Inflammatory macrophage treated with lipopolysaccharide for 4 hours (primary cell): Measurements from ENCODE around the gene TCEAL5.
"Not testable (repeated sequence)": the region's sequence is repeated elsewhere in the genome, so short reads cannot be mapped to it uniquely, and the experiment has no call there.

Experiments used
- DNase-seq: peaks from one replicate; pipeline ENCODE4 v3.0.0-alpha.2; 2020

The TCEAL5 gene

GRCh38 chrX:103276581-103277002 lies at the start of gene TCEAL5:
Gene TCEAL5 (minus strand): TSS chrX:103276750. CDS start chrX:103274563, 2,187 bp downstream.
- no peak for DNase-seq

GRCh38 chrX:103311399-103311780 lies 34.8 kb upstream of the TCEAL5 start:
- DNase-seq = no peak

- peak; percentile 22 for DNase-seq
Measured at GRCh38 chrX:103310555-103311398, 34.2 kb upstream of the TCEAL5 start, which contains the start of gene BEX2. Gene BEX2 (minus strand): TSS chrX:103310990. CDS start chrX:103309976, 1,014 bp downstream.

GRCh38 chrX:103309860-103310554 lies 33.5 kb upstream of the TCEAL5 start:
- DNase-seq = no peak

- DNase-seq = not testable (repeated sequence)
Measured at GRCh38 chrX:103305666-103306065, 29.1 kb upstream of the TCEAL5 start.

- DNase-seq = no peak
Measured at GRCh38 chrX:103304705-103305104, 28.2 kb upstream of the TCEAL5 start.

- no peak for DNase-seq
Measured at GRCh38 chrX:103293118-103293517, 16.6 kb upstream of the TCEAL5 start.

- DNase-seq = no peak
Measured at GRCh38 chrX:103279624-103280023, 3.1 kb upstream of the TCEAL5 start.

- no peak for DNase-seq
Measured at GRCh38 chrX:103275947-103276567, 493 bp downstream of the TCEAL5 start.

GRCh38 chrX:103274284-103274683 lies 2.3 kb downstream of the TCEAL5 start:
- no peak for DNase-seq

GRCh38 chrX:103258275-103258674 lies 18.3 kb downstream of the TCEAL5 start:
- no peak for DNase-seq

- no peak for DNase-seq
Measured at GRCh38 chrX:103256651-103257050, 19.9 kb downstream of the TCEAL5 start.

GRCh38 chrX:103254921-103255493 lies 21.5 kb downstream of the TCEAL5 start, which contains the start of gene TCEAL8:
Gene TCEAL8 (minus strand): TSS chrX:103255155. CDS start chrX:103253979, 1,176 bp downstream.
- peak; percentile 76 for DNase-seq

GRCh38 chrX:103254171-103254824 lies 22.3 kb downstream of the TCEAL5 start:
- DNase-seq = peak; percentile 7

- peak; percentile 8 for DNase-seq
Measured at GRCh38 chrX:103253608-103254007, 22.9 kb downstream of the TCEAL5 start.

- DNase-seq = no peak
Measured at GRCh38 chrX:103250977-103251376, 25.6 kb downstream of the TCEAL5 start.

GRCh38 chrX:103249805-103250204 lies 26.7 kb downstream of the TCEAL5 start:
- no peak for DNase-seq

- DNase-seq = peak; percentile 32
Measured at GRCh38 chrX:103248553-103248952, 28.0 kb downstream of the TCEAL5 start.

- no peak for DNase-seq
Measured at GRCh38 chrX:103240155-103240554, 36.4 kb downstream of the TCEAL5 start.

- no peak for DNase-seq
Measured at GRCh38 chrX:103236296-103236695, 40.3 kb downstream of the TCEAL5 start.

- not testable (repeated sequence) for DNase-seq
Measured at GRCh38 chrX:103235608-103236007, 40.9 kb downstream of the TCEAL5 start.

- no peak for DNase-seq
Measured at GRCh38 chrX:103234869-103235268, 41.7 kb downstream of the TCEAL5 start.
